Neural progenitor cell (in vitro differentiated cells): Measurements from ENCODE around the gene RABGAP1. TPM values are rescaled to one million over a fixed set of nuclear protein-coding genes. Genes with fewer than 3 reads are reported as not detected.

Experiments used
- DNase-seq: peaks from one replicate; pipeline ENCODE4 v3.0.0-alpha.2; 2016; ENCODE audit warnings: low spot score
- H2AFZ ChIP-seq: fragments of 200-600 bp; sonication (generic); replicated peaks from 2 replicates; pipeline ENCODE4 v1.6.1; 2016; ENCODE audit warnings: antibody characterized with exemption
- H3F3A ChIP-seq: fragments of 200-600 bp; sonication (generic); 2 replicates; pipeline ENCODE4 v1.6.1; 2016; ENCODE audit warnings: antibody characterized with exemption, low read depth
- H3K27ac ChIP-seq: fragments of 200-600 bp; sonication (generic); 2 replicates; pipeline ENCODE4 v1.5.1; 2016; ENCODE audit warnings: mild to moderate bottlenecking
- H3K27me3 ChIP-seq: fragments of 200-600 bp; sonication (generic); 2 replicates; pipeline ENCODE4 v1.6.1; 2016; ENCODE audit warnings: mild to moderate bottlenecking, moderate library complexity
- H3K36me3 ChIP-seq: fragments of 200-600 bp; sonication (generic); 2 replicates; pipeline ENCODE4 v1.5.1; 2016
- H3K4me1 ChIP-seq: fragments of 200-600 bp; sonication (generic); 2 replicates; pipeline ENCODE4 v1.6.1; 2016; ENCODE audit warnings: mixed run types
- H3K4me2 ChIP-seq: fragments of 200-600 bp; sonication (generic); 2 replicates; pipeline ENCODE4 v1.6.1; 2016
- H3K4me3 ChIP-seq: fragments of 200-600 bp; sonication (generic); 2 replicates; pipeline ENCODE4 v1.5.1; 2016
- H3K79me2 ChIP-seq: fragments of 200-600 bp; sonication (generic); 2 replicates; pipeline ENCODE4 v1.6.1; 2016; ENCODE audit warnings: low read depth
- H3K9ac ChIP-seq: fragments of 200-600 bp; sonication (generic); 2 replicates; pipeline ENCODE4 v1.6.1; 2016
- H3K9me3 ChIP-seq: fragments of 200-600 bp; sonication (generic); 2 replicates; pipeline ENCODE4 v1.5.1; 2016; ENCODE audit warnings: low read depth
- H4K20me1 ChIP-seq: fragments of 200-600 bp; sonication (generic); 2 replicates; pipeline ENCODE4 v1.6.1; 2016; ENCODE audit warnings: low read depth
- H3K27ac Mint-ChIP-seq: 3 replicates; pipeline ENCODE4 v1.8.0; 2021; ENCODE audit warnings: mixed read lengths
- H3K27me3 Mint-ChIP-seq: 2 replicates; pipeline ENCODE4 v1.8.0; 2022; ENCODE audit warnings: low read depth, mild to moderate bottlenecking, inconsistent platforms, moderate library complexity, mixed read lengths; ENCODE audit not compliant: insufficient read depth
- H3K36me3 Mint-ChIP-seq: 3 replicates; pipeline ENCODE4 v1.8.0; 2021; ENCODE audit warnings: mixed read lengths
- H3K4me1 Mint-ChIP-seq: 3 replicates; pipeline ENCODE4 v1.8.0; 2021; ENCODE audit warnings: mixed read lengths
- H3K4me3 Mint-ChIP-seq: 3 replicates; pipeline ENCODE4 v1.8.0; 2021; ENCODE audit warnings: mild to moderate bottlenecking, moderate library complexity, mixed read lengths
- H3K9me3 Mint-ChIP-seq: 3 replicates; pipeline ENCODE4 v1.8.0; 2020; ENCODE audit warnings: mixed read lengths
- EZH2 ChIP-seq: fragments of 200-600 bp; sonication (generic); IDR thresholded peaks from 2 replicates; pipeline ENCODE4 v1.6.1; 2017; ENCODE audit warnings: antibody characterized with exemption, mild to moderate bottlenecking, moderate library complexity
- EZH2phosphoT487 ChIP-seq: fragments of 200-600 bp; sonication (generic); IDR thresholded peaks from 2 replicates; pipeline ENCODE4 v1.6.1; 2017; ENCODE audit warnings: antibody characterized with exemption
- total RNA-seq: library from RNA; depleted of rRNA; stranded (reverse); fragments of >200 nt; gene quantifications from 2 replicates; pipeline ENCODE4 v1.2.3, GENCODE V29; 2015; ENCODE audit warnings: low replicate concordance
- TF ChIP-seq, protein P1 (sequence below): fragments of 200-600 bp; sonication (generic); IDR thresholded peaks from 2 replicates; pipeline ENCODE4 v1.5.1; 2017; ENCODE audit warnings: antibody characterized with exemption, mild to moderate bottlenecking

RABGAP1 gene
- total RNA-seq, 1 donor from 2014 or later = 55.2 TPM

DNA sequence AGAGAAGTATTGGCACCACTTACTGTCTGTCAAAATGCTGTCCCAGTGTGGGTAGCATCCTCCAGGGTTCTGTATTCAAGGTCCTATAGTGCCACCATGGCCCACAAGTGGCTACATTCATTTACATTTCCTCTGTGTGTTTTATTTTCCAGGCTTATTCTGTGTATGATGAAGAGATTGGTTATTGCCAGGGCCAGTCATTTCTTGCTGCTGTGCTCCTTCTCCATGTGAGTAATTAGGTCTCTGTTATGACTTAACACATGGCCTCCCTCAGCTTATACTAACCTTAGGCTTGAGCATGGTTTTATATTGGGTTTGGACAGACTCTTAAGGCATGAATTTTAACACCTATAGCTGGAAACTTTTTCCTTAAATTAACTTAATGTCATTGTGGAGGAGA is 129.4 kb downstream of the RABGAP1 start:
- no peak overlapping the region for H3K9ac ChIP-seq
- Mint-ChIP-seq H3K9me3 (no peaks in the 10 kb centered on the region), H3K27me3 (no peaks in the 10 kb centered on the region), H3K36me3 (peaks cover 22% of the 10 kb centered on the region), H3K4me1 (peaks cover 9% of the 10 kb centered on the region), H3K4me3 (no peak overlapping the region), H3K27ac (no peak overlapping the region)
- H3K27ac ChIP-seq = no peak overlapping the region
- H2AFZ ChIP-seq = no peak overlapping the region
- H3K4me2 ChIP-seq = no peak overlapping the region
- H3K4me1 ChIP-seq = no peaks in the 10 kb centered on the region
- no peaks in the 10 kb centered on the region for H3K27me3 ChIP-seq
- no peaks in the 10 kb centered on the region for H3K79me2 ChIP-seq
- H3K36me3 ChIP-seq = peaks cover 19% of the 10 kb centered on the region
- no peaks in the 10 kb centered on the region for H4K20me1 ChIP-seq
- no peaks in the 10 kb centered on the region for H3F3A ChIP-seq
- no peaks in the 10 kb centered on the region for H3K9me3 ChIP-seq
- no peak overlapping the region for H3K4me3 ChIP-seq
- DNase-seq = no peak
- no peak for TF ChIP-seq EZH2phosphoT487

DNA sequence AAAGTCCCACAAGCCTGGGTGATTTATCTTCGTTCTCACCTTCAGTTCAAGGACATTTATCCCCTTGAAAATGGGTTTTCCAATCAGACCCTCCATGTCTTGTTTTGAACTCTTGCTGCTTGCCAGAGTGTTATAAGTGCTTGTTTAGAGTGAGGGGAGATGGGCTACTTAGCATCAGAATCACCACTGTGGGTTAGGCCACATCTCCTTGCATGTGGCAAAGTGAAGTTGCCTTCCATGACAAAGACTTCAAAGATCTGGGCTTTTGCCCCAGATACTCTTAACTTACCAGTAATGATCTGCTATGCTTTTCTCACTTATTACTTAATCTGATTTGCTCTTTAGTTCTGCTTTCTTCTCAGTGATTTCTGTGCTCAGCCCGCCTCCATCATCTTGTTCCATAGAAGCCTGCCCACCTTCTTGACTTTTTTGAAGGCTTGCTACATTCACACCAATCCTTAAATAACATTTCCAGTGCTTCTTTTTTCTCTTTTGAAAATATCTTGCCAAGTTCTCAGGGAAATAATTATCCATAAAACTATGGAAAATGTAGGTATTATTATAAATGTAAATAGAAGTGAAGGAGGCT is 131.7 kb downstream of the RABGAP1 start:
- H3K79me2 ChIP-seq = no peaks in the 10 kb centered on the region
- H3K36me3 ChIP-seq = peaks cover 20% of the 10 kb centered on the region
- no peak overlapping the region for H2AFZ ChIP-seq
- Mint-ChIP-seq H3K36me3 (peaks cover 14% of the 10 kb centered on the region), H3K9me3 (no peaks in the 10 kb centered on the region), H3K27me3 (no peaks in the 10 kb centered on the region), H3K4me3 (no peak overlapping the region), H3K27ac (no peak overlapping the region), H3K4me1 (peaks cover 11% of the 10 kb centered on the region)
- H3K4me3 ChIP-seq = no peak overlapping the region
- no peaks in the 10 kb centered on the region for H3K9me3 ChIP-seq
- DNase-seq = no peak
- no peaks in the 10 kb centered on the region for H3K4me1 ChIP-seq
- no peak for TF ChIP-seq EZH2phosphoT487
- no peak for TF ChIP-seq EZH2
- TF ChIP-seq, protein P1, sequence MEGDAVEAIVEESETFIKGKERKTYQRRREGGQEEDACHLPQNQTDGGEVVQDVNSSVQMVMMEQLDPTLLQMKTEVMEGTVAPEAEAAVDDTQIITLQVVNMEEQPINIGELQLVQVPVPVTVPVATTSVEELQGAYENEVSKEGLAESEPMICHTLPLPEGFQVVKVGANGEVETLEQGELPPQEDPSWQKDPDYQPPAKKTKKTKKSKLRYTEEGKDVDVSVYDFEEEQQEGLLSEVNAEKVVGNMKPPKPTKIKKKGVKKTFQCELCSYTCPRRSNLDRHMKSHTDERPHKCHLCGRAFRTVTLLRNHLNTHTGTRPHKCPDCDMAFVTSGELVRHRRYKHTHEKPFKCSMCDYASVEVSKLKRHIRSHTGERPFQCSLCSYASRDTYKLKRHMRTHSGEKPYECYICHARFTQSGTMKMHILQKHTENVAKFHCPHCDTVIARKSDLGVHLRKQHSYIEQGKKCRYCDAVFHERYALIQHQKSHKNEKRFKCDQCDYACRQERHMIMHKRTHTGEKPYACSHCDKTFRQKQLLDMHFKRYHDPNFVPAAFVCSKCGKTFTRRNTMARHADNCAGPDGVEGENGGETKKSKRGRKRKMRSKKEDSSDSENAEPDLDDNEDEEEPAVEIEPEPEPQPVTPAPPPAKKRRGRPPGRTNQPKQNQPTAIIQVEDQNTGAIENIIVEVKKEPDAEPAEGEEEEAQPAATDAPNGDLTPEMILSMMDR = no peak
- no peak overlapping the region for H3K9ac ChIP-seq
- H3K27ac ChIP-seq = no peak overlapping the region
- H4K20me1 ChIP-seq = no peaks in the 10 kb centered on the region
- no peak overlapping the region for H3K4me2 ChIP-seq
- no peaks in the 10 kb centered on the region for H3F3A ChIP-seq
- no peaks in the 10 kb centered on the region for H3K27me3 ChIP-seq

DNA sequence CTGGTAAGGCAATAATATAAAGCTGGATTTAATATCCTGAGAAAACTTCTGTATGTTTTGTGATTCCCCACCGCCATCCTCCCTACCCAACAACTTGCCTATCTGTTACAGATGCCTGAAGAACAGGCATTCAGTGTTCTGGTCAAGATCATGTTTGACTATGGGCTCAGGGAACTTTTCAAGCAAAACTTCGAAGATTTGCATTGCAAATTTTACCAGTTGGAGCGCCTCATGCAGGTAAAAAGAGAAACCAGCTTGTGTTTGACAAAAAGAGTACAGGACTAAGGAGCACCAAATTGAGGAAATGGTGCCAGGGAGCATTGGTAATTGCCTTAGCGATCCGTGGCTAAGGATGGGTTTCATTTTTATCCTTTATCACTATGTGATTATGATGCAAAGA is 132.6 kb downstream of the RABGAP1 start:
- no peaks in the 10 kb centered on the region for H3K27me3 Mint-ChIP-seq
- DNase-seq = no peak
- H3F3A ChIP-seq = no peaks in the 10 kb centered on the region
- peaks cover 11% of the 10 kb centered on the region for H3K4me1 Mint-ChIP-seq
- no peak overlapping the region for H3K9ac ChIP-seq
- H3K4me3 ChIP-seq = no peak overlapping the region
- no peak overlapping the region for H3K4me2 ChIP-seq
- H3K36me3 ChIP-seq = peaks cover 20% of the 10 kb centered on the region
- H3K27ac Mint-ChIP-seq = no peak overlapping the region
- H3K27ac ChIP-seq = no peak overlapping the region
- H3K36me3 Mint-ChIP-seq = peaks cover 12% of the 10 kb centered on the region
- no peak overlapping the region for H3K4me3 Mint-ChIP-seq
- no peaks in the 10 kb centered on the region for H4K20me1 ChIP-seq
- TF ChIP-seq, protein P1 = no peak
- TF ChIP-seq EZH2 (no peak), EZH2phosphoT487 (no peak)
- no peaks in the 10 kb centered on the region for H3K9me3 Mint-ChIP-seq
- H3K9me3 ChIP-seq = no peaks in the 10 kb centered on the region
- no peaks in the 10 kb centered on the region for H3K4me1 ChIP-seq
- H3K79me2 ChIP-seq = no peaks in the 10 kb centered on the region
- H2AFZ ChIP-seq = no peak overlapping the region
- no peaks in the 10 kb centered on the region for H3K27me3 ChIP-seq

DNA sequence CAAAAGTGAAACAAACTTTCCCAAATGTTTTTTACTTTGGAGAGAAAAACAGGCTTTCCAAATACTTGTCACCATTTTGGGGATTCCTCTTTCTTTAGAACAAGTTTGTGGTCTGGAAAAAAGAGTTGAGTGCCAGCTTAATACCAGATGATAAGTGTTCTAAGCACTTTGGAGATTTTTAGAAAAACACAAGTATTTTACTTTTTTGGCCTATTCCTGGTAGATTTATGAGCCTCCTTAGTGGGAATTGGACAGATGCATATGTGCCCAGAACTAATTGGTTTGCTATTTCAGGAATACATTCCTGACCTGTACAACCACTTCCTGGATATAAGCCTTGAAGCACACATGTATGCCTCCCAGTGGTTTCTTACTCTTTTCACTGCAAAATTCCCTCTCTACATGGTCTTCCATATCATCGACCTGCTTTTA is 133.2 kb downstream of the RABGAP1 start:
- no peak for DNase-seq
- Histone ChIP-seq H3F3A (no peaks in the 10 kb centered on the region), H4K20me1 (no peaks in the 10 kb centered on the region), H3K4me2 (no peak overlapping the region), H3K27me3 (no peaks in the 10 kb centered on the region), H3K36me3 (peaks cover 22% of the 10 kb centered on the region), H3K9ac (no peak overlapping the region), H3K4me1 (no peaks in the 10 kb centered on the region), H2AFZ (no peak overlapping the region), H3K9me3 (no peaks in the 10 kb centered on the region), H3K4me3 (no peak overlapping the region), H3K79me2 (no peaks in the 10 kb centered on the region), H3K27ac (no peak overlapping the region)
- Mint-ChIP-seq H3K27me3 (no peaks in the 10 kb centered on the region), H3K36me3 (peaks cover 14% of the 10 kb centered on the region), H3K4me3 (no peak overlapping the region), H3K9me3 (no peaks in the 10 kb centered on the region), H3K4me1 (peaks cover 11% of the 10 kb centered on the region), H3K27ac (no peak overlapping the region)
- TF ChIP-seq EZH2phosphoT487 (no peak), EZH2 (no peak)
- TF ChIP-seq, protein P1 = no peak
